GM18507 (cell line): ENCODE results near the gene CS.
A peak's percentile ranks its signal among the peaks of the same experiment; 100 is the strongest.
"Not testable (repeated sequence)": the region's sequence is repeated elsewhere in the genome, so short reads cannot be mapped to it uniquely, and the experiment has no call there.

ENCODE experiments used
- DNase-seq: peaks from one replicate; pipeline ENCODE4 v3.0.0; 2011; ENCODE audit warnings: low read depth; ENCODE audit not compliant: insufficient read length; ENCODE audit errors: extremely low spot score
- FAIRE-seq: peaks from 2 replicates; lab custom pipeline; 2011; peaks lifted over from hg19 to GRCh38; lab: Jason Lieb, UNC

Gene CS

DNA sequence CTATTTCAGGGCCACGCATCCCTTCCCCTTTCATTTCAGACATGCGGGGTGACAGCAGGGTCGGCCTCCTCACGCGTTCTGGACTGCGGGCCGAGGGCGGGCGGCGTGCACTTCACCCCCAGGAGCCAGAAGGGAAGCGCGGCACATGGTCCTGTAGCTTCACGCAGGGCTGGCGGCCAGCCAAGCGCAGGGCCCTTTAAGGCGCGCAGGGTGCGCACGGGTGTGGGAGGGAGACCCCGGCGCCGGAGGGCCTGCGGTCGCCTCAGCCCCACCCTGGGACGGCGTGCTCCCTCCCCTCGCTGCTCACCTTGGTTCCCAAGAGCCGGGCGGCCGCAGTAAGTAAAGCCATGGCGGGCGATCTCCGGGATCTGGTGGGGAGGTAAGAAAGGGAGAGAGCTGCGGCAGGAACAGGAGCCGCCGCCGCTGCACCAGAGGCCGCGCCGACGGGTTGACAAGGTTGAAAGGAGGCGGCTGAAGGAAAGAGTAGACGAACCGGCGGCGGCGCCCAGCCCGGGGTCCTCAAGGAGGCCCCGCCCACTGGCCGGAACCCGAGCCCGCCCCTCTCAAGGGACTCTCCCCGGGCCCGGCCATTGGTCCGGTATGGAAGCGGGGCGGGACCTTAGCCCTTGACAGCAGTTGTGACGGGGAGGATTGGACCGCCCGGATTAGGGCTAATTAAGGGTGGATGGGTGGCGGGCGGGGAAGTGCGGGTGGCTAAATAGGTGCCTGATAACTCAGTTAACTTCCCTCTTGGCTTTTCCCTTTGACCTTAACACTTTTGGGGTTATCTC is at the start of gene CS:
TSS of gene CS (minus strand) at position 478 of the 791 bp plus-strand sequence. CDS start at position 349, 129 bp downstream.
- peak; percentile 95 for DNase-seq
- FAIRE-seq: peak; percentile 94

DNA sequence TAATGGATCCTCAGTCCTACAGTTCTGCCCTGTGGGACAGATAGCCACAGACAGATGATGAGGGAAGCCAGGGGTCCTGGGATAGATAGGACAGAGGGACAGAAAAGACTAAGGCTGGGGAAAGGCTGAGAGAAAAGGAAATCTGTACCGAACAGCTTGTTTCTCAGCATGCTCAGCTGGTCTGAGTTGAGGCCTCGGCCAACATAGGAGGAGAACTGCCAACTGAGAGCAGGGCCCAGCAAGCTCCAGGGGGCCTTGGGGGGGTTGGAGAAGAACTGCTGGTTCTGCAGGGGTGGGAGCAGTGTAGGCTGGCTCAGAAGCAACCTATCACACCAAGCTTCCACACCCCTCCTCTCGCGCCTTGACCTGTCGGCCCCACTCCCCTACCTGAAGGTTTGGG is 48.6 kb upstream of the CS start:
- DNase-seq (no peak), FAIRE-seq (no peak)

DNA sequence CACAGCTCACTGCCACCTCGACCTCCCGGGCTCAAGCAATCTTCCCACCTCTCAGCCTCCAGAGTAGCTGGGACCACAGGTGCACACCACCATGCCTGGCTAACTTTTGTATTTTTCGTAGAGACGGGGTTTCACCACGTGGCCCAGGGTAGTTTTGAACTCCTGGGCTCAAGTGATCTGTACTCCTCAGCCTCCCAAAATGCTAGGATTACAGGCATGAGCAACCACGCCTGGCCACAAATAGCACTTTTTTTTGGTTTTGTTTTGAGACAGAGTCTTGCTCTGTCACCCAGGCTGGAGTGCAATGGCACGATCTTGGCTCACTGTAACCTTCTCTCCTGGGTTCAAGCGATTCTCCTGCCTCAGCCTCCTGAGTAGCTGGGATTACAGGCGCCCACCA is 47.1 kb upstream of the CS start:
- peak; percentile 54 for FAIRE-seq
- not testable (repeated sequence) for DNase-seq

- no peak for FAIRE-seq
- no peak for DNase-seq
Observed at GRCh38 chr12:56346675-56347074, 46.5 kb upstream of the CS start.

DNA sequence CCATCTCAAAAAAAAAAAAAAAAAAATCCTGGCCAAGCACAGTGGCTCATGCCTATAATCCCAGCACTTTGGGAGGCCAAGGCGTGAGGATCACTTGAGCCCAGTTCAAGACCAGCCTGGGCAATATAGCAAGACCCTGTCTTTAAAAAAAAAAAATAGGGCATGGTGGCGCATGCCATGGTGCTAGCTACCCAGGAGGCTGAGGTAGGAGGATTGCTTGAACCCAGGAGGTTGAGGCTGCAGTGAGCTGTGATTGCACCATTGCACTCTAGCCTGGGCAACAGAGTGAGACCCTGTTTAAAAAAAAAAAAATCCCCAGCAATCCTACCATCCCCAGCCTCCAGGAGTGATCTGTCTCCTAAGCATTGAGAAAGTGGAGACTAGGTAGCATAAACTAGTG is 42.2 kb upstream of the CS start:
- not testable (repeated sequence) for DNase-seq, FAIRE-seq

DNA sequence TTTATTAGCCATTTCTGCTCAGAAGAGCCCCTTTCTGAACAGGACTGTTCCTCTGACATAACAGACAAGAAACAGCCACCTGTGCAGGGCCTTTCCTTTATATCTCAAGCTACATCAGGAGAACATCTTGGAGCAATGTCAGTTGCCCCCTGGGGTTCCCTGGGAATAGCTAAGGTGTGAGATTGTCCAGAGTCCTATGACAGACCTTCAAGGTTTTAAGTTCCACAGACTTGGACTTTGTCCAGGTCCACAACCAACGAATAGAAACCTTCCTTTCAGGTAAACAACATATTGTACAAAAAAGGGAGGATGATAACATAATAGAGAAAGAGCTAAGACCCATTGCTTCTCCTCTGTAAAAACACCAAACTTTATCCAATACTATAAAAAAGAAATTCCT is 41.5 kb upstream of the CS start:
- no peak for FAIRE-seq

DNA sequence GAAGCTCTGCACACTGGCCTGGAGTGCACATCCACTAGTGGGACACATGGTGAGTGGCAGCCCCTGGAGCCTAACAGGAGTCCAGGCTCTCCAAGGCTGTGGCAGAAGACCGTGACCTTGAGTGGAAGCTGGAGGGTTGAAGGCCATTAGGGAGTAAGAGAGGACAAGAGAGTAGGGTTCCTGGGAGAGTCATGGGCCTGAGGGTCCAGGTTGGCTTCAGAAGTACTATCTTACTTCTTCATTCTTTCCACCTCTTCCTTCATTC is 39.0 kb upstream of the CS start:
- DNase-seq: no peak
- FAIRE-seq: no peak

More for the DNA sequence above, 41.5 kb upstream of the CS start:
- no peak for DNase-seq

- peak; percentile 51 for FAIRE-seq
- DNase-seq: no peak
Observed at GRCh38 chr12:56338308-56339157, 38.4 kb upstream of the CS start, which contains the start of gene IL23A. Gene IL23A (plus strand): TSS chr12:56338884. CDS start chr12:56339045, 161 bp downstream.

- FAIRE-seq (no peak), DNase-seq (no peak)
Observed at GRCh38 chr12:56337753-56338251, 37.7 kb upstream of the CS start.

GRCh38 chr12:56336361-56337167 is 36.4 kb upstream of the CS start:
- peak; percentile 68 for FAIRE-seq
- no peak for DNase-seq

DNA sequence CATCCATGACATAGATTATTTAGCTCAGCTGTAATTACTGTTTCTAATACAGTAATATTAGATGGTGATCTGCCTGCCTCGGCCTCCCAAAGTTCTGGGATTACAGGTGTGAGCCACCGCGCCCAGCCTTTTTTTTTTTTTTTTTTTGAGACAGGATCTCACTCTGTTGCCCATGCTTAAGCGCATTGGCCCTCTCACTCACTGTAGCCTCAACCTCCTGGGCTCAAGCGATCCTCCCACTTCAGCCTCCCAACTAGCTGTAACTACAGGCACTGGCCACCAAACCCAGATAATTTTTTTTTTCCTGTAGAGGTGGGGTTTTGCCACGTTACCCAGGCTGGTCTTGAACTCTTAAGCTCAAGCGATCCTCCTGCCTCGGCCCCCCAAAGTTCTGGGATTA is 35.4 kb upstream of the CS start:
- not testable (repeated sequence) for FAIRE-seq

GRCh38 chr12:56334490-56334793 is 34.3 kb upstream of the CS start:
- no peak for FAIRE-seq

More for the DNA sequence above, 35.4 kb upstream of the CS start:
- not testable (repeated sequence) for DNase-seq

DNA sequence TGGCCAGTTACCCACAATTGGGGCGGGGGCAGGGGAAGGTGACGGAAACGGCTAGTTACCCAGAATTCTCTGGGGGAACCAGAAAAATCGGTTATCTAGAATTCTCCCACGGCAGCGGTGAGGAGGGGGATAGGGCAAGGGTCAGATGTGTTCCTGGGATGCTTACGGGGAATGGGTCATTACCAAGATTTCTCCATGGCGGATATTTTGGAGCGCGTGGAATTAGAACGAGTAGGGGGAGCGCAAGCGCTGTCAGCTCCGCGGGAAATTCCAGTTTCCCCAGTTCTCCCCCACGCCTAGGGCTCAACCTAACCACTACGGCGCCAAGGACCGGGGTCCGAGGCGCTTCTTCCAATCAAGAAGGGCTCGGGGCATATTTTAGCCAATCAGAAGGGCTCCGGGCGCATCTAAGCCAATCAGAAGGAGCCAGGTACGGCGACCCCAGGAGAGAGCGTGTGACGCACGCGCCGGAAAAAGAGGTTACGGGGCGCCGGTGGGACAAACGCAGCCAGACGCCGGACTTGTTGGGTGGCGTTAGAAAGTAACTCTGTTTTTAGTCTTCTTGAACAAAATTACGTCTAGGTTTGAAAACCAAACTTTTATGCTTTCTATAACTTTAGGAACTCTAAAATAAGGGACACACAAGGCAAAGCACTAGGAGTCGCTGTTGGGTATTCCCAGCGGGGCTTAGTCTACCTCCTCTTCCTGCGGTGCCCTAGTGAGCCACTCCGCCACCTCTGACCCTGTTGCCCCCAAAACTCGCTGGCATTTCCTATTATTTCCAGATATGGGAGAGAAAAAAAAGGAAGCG is 33.8 kb upstream of the CS start, which contains the start of gene PAN2:
TSS of gene PAN2 (minus strand) at position 322 of the 811 bp plus-strand sequence. CDS start 906 bp downstream, outside the sequence.
- DNase-seq: peak; percentile 91
- FAIRE-seq: peak; percentile 95

More at GRCh38 chr12:56334490-56334793, 34.3 kb upstream of the CS start:
- DNase-seq: no peak

DNA sequence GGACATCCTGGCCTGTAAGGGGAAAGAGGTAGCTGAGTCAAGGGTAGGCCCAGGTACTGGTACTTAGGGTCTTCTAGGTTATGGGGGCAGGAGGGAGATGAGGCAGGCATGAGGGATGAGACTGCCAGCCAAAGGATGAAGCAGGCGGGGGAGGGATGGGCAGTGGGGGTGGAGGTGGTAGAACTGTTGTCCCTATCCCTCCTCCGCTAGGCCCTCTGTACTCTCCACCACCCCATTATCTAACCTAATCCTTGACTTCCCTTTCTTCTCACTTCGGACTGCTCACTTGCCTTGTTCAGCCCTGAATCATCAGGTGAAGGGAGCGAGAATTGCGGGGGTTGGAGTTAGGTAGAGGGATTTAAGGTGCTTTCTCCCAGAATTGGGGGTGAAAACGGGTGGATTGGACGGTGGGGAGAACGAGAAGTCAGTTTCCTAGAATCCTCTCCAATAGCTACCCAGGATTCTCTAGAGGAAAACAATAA is 33.1 kb upstream of the CS start:
- no peak for DNase-seq
- FAIRE-seq: no peak

DNA sequence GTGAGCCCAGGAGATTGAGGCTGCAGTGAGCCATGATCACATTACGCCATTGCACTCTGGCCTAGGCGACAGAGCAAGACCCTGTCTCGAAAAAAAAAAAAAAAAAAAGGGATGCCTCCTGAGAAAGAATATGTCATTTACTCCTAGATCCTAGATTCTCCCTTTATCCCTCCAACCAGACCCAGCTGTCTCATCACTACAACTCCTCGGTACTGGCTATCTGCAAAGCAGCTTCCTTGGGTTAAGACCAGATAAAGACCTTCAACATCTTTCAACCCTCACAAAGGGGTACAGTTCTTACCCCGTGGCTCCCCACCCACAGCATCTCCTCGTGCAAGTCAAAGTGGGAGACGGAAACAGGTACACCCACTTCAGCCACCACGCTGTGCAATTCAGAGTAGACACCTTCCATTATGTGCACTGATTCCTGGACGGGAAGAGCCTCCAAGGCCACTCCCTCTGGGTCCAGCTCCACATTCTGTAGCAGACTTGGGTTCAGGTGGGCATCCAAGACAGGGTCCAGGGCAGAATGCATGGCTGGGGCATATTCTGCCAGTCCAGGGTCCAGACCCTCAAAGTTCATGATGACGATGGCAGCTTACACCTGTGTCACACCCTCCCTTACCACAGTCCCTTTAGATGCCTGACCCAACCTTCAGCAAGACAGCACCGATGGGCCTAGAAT is 32.5 kb upstream of the CS start:
- DNase-seq: no peak
- FAIRE-seq: no peak

DNA sequence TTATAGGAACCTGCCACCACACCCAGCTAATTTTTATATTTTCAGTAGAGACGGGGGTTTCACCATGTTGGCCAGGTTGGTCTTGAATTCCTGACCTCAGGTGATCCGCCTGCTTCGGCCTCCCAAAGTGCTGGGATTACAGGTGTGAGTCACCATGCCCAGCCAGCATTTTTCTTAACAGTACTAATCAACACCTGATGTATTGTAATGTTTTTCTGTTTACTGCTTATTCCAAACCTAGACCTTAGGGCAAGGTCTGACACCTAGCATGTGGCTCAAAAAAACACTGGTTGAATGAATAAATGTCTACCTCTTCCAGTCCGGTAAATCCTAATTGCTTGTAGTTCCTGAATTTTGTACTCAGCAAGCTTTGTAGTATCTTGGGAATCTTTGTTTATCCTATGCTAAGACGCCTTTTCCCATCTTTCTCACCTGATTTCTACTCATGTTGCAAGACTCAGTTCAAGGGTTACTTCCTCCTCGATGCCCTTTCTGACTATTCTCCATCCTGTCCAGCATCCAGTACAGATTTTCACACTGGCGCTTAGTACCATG is 30.9 kb upstream of the CS start:
- DNase-seq: no peak
- no peak for FAIRE-seq

DNA sequence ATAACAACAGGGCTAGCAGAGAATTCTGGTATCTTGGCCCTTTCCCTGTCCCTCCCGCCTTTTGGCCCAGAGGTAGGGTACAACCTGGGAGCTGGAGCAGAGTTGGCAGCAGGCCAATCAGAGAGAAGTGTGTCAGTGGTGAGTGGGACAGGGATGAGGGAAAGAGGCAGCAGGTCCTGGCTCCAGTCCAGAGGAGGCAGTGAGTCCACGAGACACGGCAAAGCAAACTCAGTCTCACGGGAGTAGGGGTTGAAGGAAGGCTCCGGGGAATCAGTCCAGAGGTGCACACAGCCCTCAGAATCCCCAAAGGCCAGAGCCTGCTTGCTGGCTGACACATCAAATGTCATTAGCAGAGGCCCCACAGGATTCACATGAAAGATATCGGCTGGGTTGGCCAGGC is 26.4 kb upstream of the CS start:
- DNase-seq (no peak), FAIRE-seq (no peak)

GRCh38 chr12:56326126-56326525 is 26.0 kb upstream of the CS start:
- DNase-seq (no peak), FAIRE-seq (no peak)
